HG02973 (cell line): ENCODE data around the gene GABRG3.

Experiments used
- ATAC-seq: cut with Tn5 transposase; IDR thresholded peaks from one replicate; pipeline ENCODE4 v1.9.1; 2021; ENCODE audit warnings: moderate library complexity; ENCODE audit not compliant: unreplicated experiment

Gene GABRG3

GRCh38 chr15:26970712-26971210, at the start of gene GABRG3:
GABRG3 (plus strand) TSS chr15:26971181.
- ATAC-seq: no peak

- ATAC-seq: no peak
These were observed 49.5 kb upstream of the GABRG3 start for GRCh38 chr15:26921433-26921832.

GRCh38 chr15:26926081-26926480, 44.9 kb upstream of the GABRG3 start:
- no peak for ATAC-seq

- ATAC-seq: no peak
These were observed 42.9 kb upstream of the GABRG3 start for GRCh38 chr15:26928051-26928450.

- ATAC-seq: no peak
These were observed 41.4 kb upstream of the GABRG3 start for GRCh38 chr15:26929588-26929987.

- ATAC-seq: no peak
These were observed 36.1 kb upstream of the GABRG3 start for GRCh38 chr15:26934848-26935247.

- ATAC-seq: no peak
These were observed 35.7 kb upstream of the GABRG3 start for GRCh38 chr15:26935322-26935721.

GRCh38 chr15:26936502-26936901, 34.5 kb upstream of the GABRG3 start:
- ATAC-seq: no peak

GRCh38 chr15:26937134-26937533, 33.8 kb upstream of the GABRG3 start:
- no peak for ATAC-seq

- no peak for ATAC-seq
These were observed 31.6 kb upstream of the GABRG3 start for GRCh38 chr15:26939398-26939797.

GRCh38 chr15:26941489-26941888, 29.5 kb upstream of the GABRG3 start:
- no peak for ATAC-seq

- no peak for ATAC-seq
These were observed 27.1 kb upstream of the GABRG3 start for GRCh38 chr15:26943866-26944265.

- ATAC-seq: no peak
These were observed 25.9 kb upstream of the GABRG3 start for GRCh38 chr15:26945046-26945445.

- no peak for ATAC-seq
These were observed 21.0 kb upstream of the GABRG3 start for GRCh38 chr15:26950001-26950400.

GRCh38 chr15:26954403-26954802, 16.6 kb upstream of the GABRG3 start:
- no peak for ATAC-seq

GRCh38 chr15:26967719-26968269, 3.2 kb upstream of the GABRG3 start:
- no peak for ATAC-seq

- no peak for ATAC-seq
These were observed 2.2 kb upstream of the GABRG3 start for GRCh38 chr15:26968806-26969205.

GRCh38 chr15:26971271-26972018, 464 bp downstream of the GABRG3 start:
- no peak for ATAC-seq

- no peak for ATAC-seq
These were observed 1.7 kb downstream of the GABRG3 start for GRCh38 chr15:26972636-26973035.

GRCh38 chr15:26974120-26974780, 3.3 kb downstream of the GABRG3 start:
- ATAC-seq: no peak

- ATAC-seq: no peak
These were observed 10.5 kb downstream of the GABRG3 start for GRCh38 chr15:26981492-26981891.

GRCh38 chr15:26983822-26984221, 12.8 kb downstream of the GABRG3 start:
- ATAC-seq: no peak
